Measurements from ENCODE around the gene METTL2A.
"Not testable (repeated sequence)": the region's sequence is repeated elsewhere in the genome, so short reads cannot be mapped to it uniquely, and the experiment has no call there.

DNA sequence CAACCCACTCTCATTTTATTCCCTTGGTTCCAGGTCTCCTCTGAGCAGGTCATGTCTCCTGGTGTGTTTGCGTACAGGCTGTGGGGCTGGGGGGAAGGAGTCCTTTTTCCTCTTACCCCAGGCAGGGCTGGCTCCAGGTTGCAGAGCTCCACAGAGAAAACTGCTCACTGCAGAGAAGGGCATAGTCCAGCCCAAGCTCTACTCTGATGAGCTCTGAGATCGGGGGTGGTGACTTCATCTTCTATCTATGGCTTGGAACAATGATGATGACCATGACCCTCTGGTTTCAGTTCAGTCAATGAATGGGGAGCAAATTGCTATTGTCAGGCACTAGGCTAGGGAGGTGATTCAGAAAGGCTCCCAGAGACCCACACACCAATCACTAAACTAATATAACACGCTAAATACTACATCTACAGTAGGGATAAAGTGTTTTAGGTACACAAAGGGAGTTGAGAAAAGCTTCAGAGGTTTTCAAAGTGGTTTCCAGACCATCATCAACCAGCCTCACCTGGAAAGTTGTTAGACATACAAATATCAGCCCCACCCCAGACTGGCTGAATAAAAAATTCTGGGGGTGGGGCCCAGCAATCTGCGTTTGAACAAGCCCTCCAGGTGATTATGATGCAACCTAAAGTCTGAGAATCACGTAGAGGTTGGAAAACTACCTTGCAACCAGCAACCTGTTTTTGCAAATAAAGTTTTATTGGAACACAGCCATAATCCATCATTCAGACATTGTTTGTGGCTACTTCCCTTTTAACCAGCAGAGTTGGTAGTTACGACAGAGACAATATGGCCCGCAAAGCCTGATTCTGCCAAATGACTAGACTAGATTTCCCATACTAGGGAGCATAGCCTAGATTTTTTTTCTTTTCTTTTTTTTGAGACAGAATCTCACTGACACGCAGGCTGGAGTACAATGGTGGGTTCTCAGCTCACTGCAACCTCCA, 49.6 kb downstream of the METTL2A start:
- TF ChIP-seq, protein P1, sequence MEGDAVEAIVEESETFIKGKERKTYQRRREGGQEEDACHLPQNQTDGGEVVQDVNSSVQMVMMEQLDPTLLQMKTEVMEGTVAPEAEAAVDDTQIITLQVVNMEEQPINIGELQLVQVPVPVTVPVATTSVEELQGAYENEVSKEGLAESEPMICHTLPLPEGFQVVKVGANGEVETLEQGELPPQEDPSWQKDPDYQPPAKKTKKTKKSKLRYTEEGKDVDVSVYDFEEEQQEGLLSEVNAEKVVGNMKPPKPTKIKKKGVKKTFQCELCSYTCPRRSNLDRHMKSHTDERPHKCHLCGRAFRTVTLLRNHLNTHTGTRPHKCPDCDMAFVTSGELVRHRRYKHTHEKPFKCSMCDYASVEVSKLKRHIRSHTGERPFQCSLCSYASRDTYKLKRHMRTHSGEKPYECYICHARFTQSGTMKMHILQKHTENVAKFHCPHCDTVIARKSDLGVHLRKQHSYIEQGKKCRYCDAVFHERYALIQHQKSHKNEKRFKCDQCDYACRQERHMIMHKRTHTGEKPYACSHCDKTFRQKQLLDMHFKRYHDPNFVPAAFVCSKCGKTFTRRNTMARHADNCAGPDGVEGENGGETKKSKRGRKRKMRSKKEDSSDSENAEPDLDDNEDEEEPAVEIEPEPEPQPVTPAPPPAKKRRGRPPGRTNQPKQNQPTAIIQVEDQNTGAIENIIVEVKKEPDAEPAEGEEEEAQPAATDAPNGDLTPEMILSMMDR (IDR thresholded peaks at IDR 0.05; ENCODE audit: low read depth, low read length, poor library complexity, severe bottlenecking): not testable (repeated sequence)
- TF ChIP-seq EZH2phosphoT487 (IDR thresholded peaks at IDR 0.05; ENCODE audit: borderline replicate concordance, low read length): not testable (repeated sequence)
